NCI-H146 treated with DMSO at 0.1 percent for 48 hours (cell line): Measurements from ENCODE around the gene SZT2.

Experiments
- DNase-seq: peaks from one replicate; lab custom pipeline; 2025; ENCODE audit not compliant: unreplicated experiment; lab: John Stamatoyannopoulos, UW

The SZT2 gene

GRCh38 chr1:43422995-43423671 is 33.4 kb downstream of the SZT2 start:
- no peak for DNase-seq

- no peak for DNase-seq
Measured at GRCh38 chr1:43423672-43424550, 34.2 kb downstream of the SZT2 start.

- DNase-seq = no peak
Measured at GRCh38 chr1:43425045-43425444, 35.3 kb downstream of the SZT2 start.

GRCh38 chr1:43426221-43426620 is 36.5 kb downstream of the SZT2 start:
- no peak for DNase-seq

- no peak for DNase-seq
Measured at GRCh38 chr1:43427524-43427923, 37.8 kb downstream of the SZT2 start.

GRCh38 chr1:43427941-43428340 is 38.2 kb downstream of the SZT2 start:
- DNase-seq = no peak

- no peak for DNase-seq
Measured at GRCh38 chr1:43430831-43431230, 41.1 kb downstream of the SZT2 start.

GRCh38 chr1:43431676-43432075 is 42.0 kb downstream of the SZT2 start:
- DNase-seq = no peak

- no peak for DNase-seq
Measured at GRCh38 chr1:43432171-43432860, 42.6 kb downstream of the SZT2 start.

- DNase-seq = no peak
Measured at GRCh38 chr1:43432907-43433306, 43.2 kb downstream of the SZT2 start.

GRCh38 chr1:43434256-43434655 is 44.6 kb downstream of the SZT2 start:
- no peak for DNase-seq

GRCh38 chr1:43435146-43436145 is 45.7 kb downstream of the SZT2 start:
- DNase-seq = no peak

- no peak for DNase-seq
Measured at GRCh38 chr1:43436371-43436770, 46.7 kb downstream of the SZT2 start.

- no peak for DNase-seq
Measured at GRCh38 chr1:43437031-43437973, 47.6 kb downstream of the SZT2 start.

GRCh38 chr1:43438006-43438405 is 48.3 kb downstream of the SZT2 start:
- no peak for DNase-seq

- DNase-seq = no peak
Measured at GRCh38 chr1:43438576-43438952, 48.9 kb downstream of the SZT2 start.

GRCh38 chr1:43438953-43439581 is 49.4 kb downstream of the SZT2 start:
- DNase-seq = no peak

GRCh38 chr1:43439781-43440180 is 50.1 kb downstream of the SZT2 start:
- no peak for DNase-seq

- no peak for DNase-seq
Measured at GRCh38 chr1:43440358-43440757, 50.7 kb downstream of the SZT2 start.
